ENCODE measurements around the gene XRN1.
"Not testable (repeated sequence)": the region's sequence is repeated elsewhere in the genome, so short reads cannot be mapped to it uniquely, and the experiment has no call there.

Gene XRN1

GRCh38 chr3:142319912-142320311 is 127.9 kb downstream of the XRN1 start:
- Histone ChIP-seq H3K27ac (ENCODE audit: low read depth, low read length) (no peak overlapping the region), H4K20me1 (ENCODE audit: control insufficient read depth, insufficient read depth, low read depth, low read length) (no peaks in the 10 kb centered on the region), H3F3A (ENCODE audit: control insufficient read depth, insufficient read depth) (no peaks in the 10 kb centered on the region), H3K4me1 (ENCODE audit: control insufficient read depth, low read length) (no peaks in the 10 kb centered on the region), H3K4me3 (ENCODE audit: low read length) (no peak overlapping the region), H3K79me2 (ENCODE audit: control insufficient read depth, low read length) (no peaks in the 10 kb centered on the region), H3K4me2 (ENCODE audit: low read length) (no peak overlapping the region), H3K27me3 (ENCODE audit: control insufficient read depth, low read length) (no peaks in the 10 kb centered on the region), H3K36me3 (ENCODE audit: control insufficient read depth, low read length) (no peaks in the 10 kb centered on the region; the same call in none of the 2 replicates), H3K9me2 (replicated peaks; ENCODE audit: control insufficient read depth, low read length) (no peaks in the 10 kb centered on the region), H3K9me3 (ENCODE audit: control insufficient read depth, insufficient read depth, low read length) (no peaks in the 10 kb centered on the region)
- TF ChIP-seq EZH2phosphoT487 (IDR thresholded peaks at IDR 0.05; ENCODE audit: borderline replicate concordance, low read length) (no peak), CTCF (IDR thresholded peaks at IDR 0.05; ENCODE audit: low read depth, low read length, poor library complexity, severe bottlenecking) (no peak)

- H3K27me3 ChIP-seq (ENCODE audit: control insufficient read depth, low read length): no peaks in the 10 kb centered on the region
- no peak overlapping the region for H3K4me3 ChIP-seq (ENCODE audit: low read length)
- H3F3A ChIP-seq (ENCODE audit: control insufficient read depth, insufficient read depth): no peaks in the 10 kb centered on the region
- TF ChIP-seq EZH2phosphoT487 (IDR thresholded peaks at IDR 0.05; ENCODE audit: borderline replicate concordance, low read length): no peak
- no peak for TF ChIP-seq CTCF (IDR thresholded peaks at IDR 0.05; ENCODE audit: low read depth, low read length, poor library complexity, severe bottlenecking)
- no peaks in the 10 kb centered on the region; the same call in none of the 2 replicates for H3K36me3 ChIP-seq (ENCODE audit: control insufficient read depth, low read length)
- no peaks in the 10 kb centered on the region for H4K20me1 ChIP-seq (ENCODE audit: control insufficient read depth, insufficient read depth, low read depth, low read length)
- H3K4me2 ChIP-seq (ENCODE audit: low read length): no peak overlapping the region
- no peak overlapping the region for H3K27ac ChIP-seq (ENCODE audit: low read depth, low read length)
- no peaks in the 10 kb centered on the region for H3K79me2 ChIP-seq (ENCODE audit: control insufficient read depth, low read length)
- H3K4me1 ChIP-seq (ENCODE audit: control insufficient read depth, low read length): no peaks in the 10 kb centered on the region
- H3K9me3 ChIP-seq (ENCODE audit: control insufficient read depth, insufficient read depth, low read length): no peaks in the 10 kb centered on the region
- no peaks in the 10 kb centered on the region for H3K9me2 ChIP-seq (replicated peaks; ENCODE audit: control insufficient read depth, low read length)
Observed at GRCh38 chr3:142319094-142319493, 128.7 kb downstream of the XRN1 start.

GRCh38 chr3:142318331-142318730 is 129.5 kb downstream of the XRN1 start:
- no peaks in the 10 kb centered on the region for H3K9me3 ChIP-seq (ENCODE audit: control insufficient read depth, insufficient read depth, low read length)
- no peaks in the 10 kb centered on the region for H4K20me1 ChIP-seq (ENCODE audit: control insufficient read depth, insufficient read depth, low read depth, low read length)
- no peaks in the 10 kb centered on the region for H3K9me2 ChIP-seq (replicated peaks; ENCODE audit: control insufficient read depth, low read length)
- H3K4me2 ChIP-seq (ENCODE audit: low read length): no peak overlapping the region
- no peaks in the 10 kb centered on the region for H3F3A ChIP-seq (ENCODE audit: control insufficient read depth, insufficient read depth)
- H3K27me3 ChIP-seq (ENCODE audit: control insufficient read depth, low read length): no peaks in the 10 kb centered on the region
- H3K4me3 ChIP-seq (ENCODE audit: low read length): no peak overlapping the region
- H3K4me1 ChIP-seq (ENCODE audit: control insufficient read depth, low read length): no peaks in the 10 kb centered on the region
- H3K36me3 ChIP-seq (ENCODE audit: control insufficient read depth, low read length): no peaks in the 10 kb centered on the region; the same call in none of the 2 replicates
- no peak overlapping the region for H3K27ac ChIP-seq (ENCODE audit: low read depth, low read length)
- no peaks in the 10 kb centered on the region for H3K79me2 ChIP-seq (ENCODE audit: control insufficient read depth, low read length)
- no peak for TF ChIP-seq EZH2phosphoT487 (IDR thresholded peaks at IDR 0.05; ENCODE audit: borderline replicate concordance, low read length)

- not testable (repeated sequence) for H3K27ac ChIP-seq (ENCODE audit: low read depth, low read length); H3K27me3 ChIP-seq (ENCODE audit: control insufficient read depth, low read length); H4K20me1 ChIP-seq (ENCODE audit: control insufficient read depth, insufficient read depth, low read depth, low read length); H3K9me3 ChIP-seq (ENCODE audit: control insufficient read depth, insufficient read depth, low read length); H3K4me1 ChIP-seq (ENCODE audit: control insufficient read depth, low read length); H3K4me3 ChIP-seq (ENCODE audit: low read length); H3K36me3 ChIP-seq (ENCODE audit: control insufficient read depth, low read length); H3K4me2 ChIP-seq (ENCODE audit: low read length); H3K9me2 ChIP-seq (replicated peaks; ENCODE audit: control insufficient read depth, low read length); H3K79me2 ChIP-seq (ENCODE audit: control insufficient read depth, low read length); H3F3A ChIP-seq (ENCODE audit: control insufficient read depth, insufficient read depth)
Observed at GRCh38 chr3:142315978-142316388, 131.9 kb downstream of the XRN1 start.

All from DOHH2 (cell line).